HG03442 (cell line): Measurements from ENCODE around the gene AHRR.
"Not testable (repeated sequence)": the region's sequence is repeated elsewhere in the genome, so short reads cannot be mapped to it uniquely, and the experiment has no call there.

Experiments
- ATAC-seq: cut with Tn5 transposase; IDR thresholded peaks from one replicate; pipeline ENCODE4 v1.9.1; 2021; ENCODE audit warnings: mild to moderate bottlenecking, moderate library complexity; ENCODE audit not compliant: unreplicated experiment

Gene AHRR

GRCh38 chr5:321230-321725 lies at the start of gene AHRR:
Gene AHRR (plus strand): TSS chr5:321714. CDS start chr5:343903, 22,189 bp downstream.
- ATAC-seq, result peak; percentile 31

GRCh38 chr5:271828-272167 lies 49.7 kb upstream of the AHRR start:
- ATAC-seq, result peak; percentile 10

DNA sequence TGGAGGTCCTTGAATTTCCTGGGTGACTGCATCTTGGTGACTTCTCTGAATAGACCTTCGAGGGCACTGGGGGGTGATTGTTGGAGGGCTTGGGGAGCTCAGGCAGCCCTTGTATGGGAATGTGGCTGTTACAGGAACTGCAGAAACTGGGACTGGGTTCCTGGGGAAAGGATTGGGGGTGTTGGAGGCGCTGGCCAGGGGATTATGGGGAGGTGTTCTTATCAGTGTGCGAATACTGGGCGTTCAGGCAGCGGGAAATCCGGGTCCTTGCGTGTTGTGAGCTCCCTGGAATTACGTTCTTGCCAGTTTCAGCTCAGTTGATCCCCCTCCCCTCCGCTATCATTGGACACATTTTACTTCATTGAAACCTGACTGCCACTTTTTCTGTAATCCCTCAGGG lies 48.4 kb upstream of the AHRR start:
- ATAC-seq, result not testable (repeated sequence)

DNA sequence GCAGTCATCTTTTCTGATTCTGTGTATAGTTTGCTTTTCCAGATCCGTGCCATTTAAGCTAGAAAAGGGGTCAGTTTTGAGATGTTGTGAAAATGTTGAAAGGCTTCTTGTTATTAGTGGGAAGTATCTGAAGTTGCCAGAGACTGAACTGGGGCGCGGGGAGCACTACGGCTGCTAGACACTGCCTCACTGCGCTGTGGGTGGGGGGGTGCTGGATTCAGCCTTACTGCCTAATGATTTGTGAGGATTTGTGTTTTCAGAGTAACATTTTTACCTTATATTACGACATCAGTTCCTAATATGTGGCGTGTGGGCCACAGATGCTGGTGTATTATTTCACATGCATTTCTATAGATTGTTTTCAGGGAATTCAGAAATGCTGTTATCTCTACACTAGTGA lies 48.0 kb upstream of the AHRR start:
- ATAC-seq, result not testable (repeated sequence)

GRCh38 chr5:274346-274745 lies 47.2 kb upstream of the AHRR start:
- ATAC-seq, result not testable (repeated sequence)

DNA sequence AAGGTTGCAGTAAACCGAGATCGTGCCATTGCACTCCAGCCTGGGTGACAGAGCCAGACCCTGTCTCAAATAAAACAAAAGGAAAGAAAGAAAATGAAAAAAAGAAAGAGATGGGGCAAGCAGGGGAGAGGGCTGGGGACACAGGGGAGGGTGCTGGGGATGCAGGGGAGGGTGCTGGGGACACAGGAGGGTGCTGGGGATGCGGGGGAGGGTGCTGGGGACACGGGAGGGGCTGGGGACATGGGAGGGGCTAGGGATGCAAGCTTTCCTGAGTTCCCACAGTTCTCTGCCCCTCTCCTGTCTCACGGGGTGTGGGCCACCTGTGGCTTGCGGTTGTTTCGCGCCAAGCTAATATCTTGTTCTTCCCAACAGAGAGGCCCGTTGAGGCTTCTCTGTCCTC lies 42.9 kb upstream of the AHRR start:
- no peak for ATAC-seq

- not testable (repeated sequence) for ATAC-seq
These were observed 42.4 kb upstream of the AHRR start for GRCh38 chr5:279051-279665.

- ATAC-seq, result no peak
These were observed 35.4 kb upstream of the AHRR start for GRCh38 chr5:285991-286557.

DNA sequence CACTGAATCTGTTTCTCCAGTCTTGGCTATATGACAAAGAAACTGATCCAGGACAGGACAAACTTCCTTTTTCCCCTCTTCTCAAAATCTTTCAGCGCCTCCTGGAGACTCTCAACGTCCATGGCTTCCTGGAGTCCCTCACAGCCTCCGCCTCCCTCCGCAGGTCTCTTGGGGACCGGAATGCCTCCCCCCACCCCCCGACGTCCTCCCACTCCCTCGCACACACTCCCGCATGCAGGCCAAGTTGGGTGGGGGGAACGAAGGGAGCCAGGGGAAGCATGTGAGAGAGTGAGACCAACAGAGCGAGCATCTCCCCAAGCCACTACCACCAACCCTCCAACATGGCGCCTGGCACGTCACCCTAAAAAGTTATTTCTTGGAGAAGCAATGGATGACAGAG lies 31.3 kb upstream of the AHRR start:
- not testable (repeated sequence) for ATAC-seq

GRCh38 chr5:291345-291744 lies 30.2 kb upstream of the AHRR start:
- not testable (repeated sequence) for ATAC-seq

- ATAC-seq, result not testable (repeated sequence)
These were observed 26.7 kb upstream of the AHRR start for GRCh38 chr5:294788-295187.

DNA sequence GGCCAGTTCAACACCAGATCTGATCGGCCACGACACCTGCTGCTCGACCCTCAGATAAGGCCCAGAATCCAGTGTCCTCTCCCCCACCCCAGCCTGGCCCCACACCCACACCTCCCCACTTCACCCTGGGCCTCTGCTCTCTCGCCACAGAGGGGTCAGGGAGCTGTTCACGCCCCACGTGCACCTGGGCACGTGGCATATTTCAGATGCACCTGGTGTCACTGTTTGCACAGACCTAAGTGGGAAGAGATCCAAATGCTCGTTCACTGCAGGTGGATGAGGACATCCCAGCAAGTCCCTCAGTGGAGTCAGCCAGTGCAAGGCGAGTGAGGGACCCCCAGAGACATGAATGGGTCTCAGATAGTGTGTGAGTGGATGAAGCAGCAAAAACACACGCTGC lies 25.3 kb upstream of the AHRR start:
- ATAC-seq, result not testable (repeated sequence)

DNA sequence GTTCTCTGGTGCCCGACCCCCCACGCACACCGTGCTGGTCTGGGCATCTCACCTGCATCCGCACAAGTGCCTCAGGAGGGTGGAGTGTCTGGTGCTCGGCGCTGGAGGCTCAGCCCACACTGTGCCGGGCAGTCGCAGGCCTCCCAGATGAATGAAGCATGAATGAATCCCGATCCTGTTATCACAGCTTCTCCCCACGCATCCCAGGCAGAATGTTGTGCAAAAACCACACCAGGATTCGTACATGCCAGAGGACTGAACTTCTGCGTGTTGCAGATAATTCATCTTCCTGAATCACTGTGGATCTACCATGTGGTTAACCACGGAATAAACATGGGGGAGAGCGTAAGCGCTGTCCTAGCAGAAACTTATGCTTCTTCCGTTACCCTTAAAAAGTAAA lies 24.6 kb upstream of the AHRR start:
- not testable (repeated sequence) for ATAC-seq

- ATAC-seq, result not testable (repeated sequence)
These were observed 24.1 kb upstream of the AHRR start for GRCh38 chr5:297448-297847.

- not testable (repeated sequence) for ATAC-seq
These were observed 23.4 kb upstream of the AHRR start for GRCh38 chr5:297991-298736.

DNA sequence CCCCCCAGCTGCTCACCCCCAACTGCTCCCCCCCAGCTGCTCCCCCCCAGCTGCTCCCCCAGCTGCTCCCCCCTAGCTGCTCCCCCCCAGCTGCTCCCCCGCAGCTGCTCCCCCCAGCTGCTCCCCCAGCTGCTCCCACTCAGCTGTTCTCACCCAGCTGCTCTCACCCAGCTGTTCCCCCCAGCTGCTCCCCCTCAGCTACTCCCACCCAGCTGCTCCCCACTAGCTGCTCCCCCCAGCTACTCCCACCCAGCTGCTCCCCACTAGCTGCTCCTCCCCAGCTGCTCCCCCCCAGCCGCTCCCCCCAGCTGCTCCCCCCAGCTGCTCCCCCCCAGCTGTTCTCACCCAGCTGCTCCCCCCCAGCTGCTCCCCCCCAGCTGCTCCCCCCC lies 22.8 kb upstream of the AHRR start:
- no peak for ATAC-seq

- not testable (repeated sequence) for ATAC-seq
These were observed 21.6 kb upstream of the AHRR start for GRCh38 chr5:299921-300320.

DNA sequence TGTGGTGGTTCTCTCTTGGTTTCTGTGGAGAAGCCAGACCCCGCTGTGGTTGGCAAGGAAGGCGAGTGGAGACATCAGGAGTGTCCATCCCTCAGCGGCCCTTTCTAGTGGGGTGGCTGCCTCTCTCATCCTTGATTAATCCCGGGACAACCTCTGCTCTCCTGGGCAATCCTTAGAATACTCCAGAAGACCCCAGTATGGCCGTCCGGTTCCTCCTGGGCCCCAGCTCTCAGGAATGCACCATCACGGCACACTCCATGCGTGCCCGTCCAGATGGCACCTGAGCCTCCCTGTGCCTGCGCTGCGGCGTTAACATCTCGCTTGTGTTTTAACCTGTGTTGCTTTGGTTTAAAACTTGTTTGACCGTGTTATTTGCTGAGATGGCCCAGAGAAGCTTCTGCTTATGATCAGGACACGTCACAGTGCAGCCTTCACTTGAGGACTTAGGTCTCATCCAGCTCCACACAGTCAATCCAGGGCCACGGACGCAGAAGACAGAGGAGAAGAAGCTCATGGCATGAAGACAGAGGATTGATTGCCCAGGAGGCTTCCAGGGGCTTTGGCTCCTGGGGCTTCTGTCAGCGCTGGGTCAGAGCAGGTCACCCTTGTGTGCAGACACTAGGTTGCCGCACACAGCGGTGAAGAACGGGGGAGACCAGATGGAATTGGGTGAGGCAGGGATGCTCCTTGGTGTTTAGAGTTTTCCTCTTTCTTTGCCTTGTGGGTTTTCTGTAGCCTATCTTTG lies 20.7 kb upstream of the AHRR start:
- ATAC-seq, result not testable (repeated sequence)

DNA sequence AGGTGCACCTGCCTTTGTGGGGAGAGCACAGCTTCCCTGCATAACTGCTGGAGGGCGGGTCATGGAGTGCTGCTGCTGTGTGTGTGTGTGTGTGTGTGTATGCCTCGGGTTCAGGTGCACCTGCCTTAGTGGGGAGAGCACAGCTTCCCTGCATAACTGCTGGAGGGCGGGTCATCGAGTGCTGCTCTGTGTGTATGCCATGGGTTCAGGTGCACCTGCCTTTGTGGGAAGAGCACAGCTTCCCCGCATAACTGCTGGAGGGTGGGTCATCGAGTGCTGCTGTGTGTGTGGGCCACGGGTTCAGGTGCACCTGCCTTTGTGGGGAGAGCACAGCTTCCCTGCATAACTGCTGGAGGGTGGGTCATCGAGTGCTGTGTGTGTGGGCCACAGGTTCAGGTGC lies 19.1 kb upstream of the AHRR start:
- ATAC-seq, result not testable (repeated sequence)

GRCh38 chr5:302966-303365 lies 18.5 kb upstream of the AHRR start:
- ATAC-seq, result no peak

- ATAC-seq, result not testable (repeated sequence)
These were observed 17.8 kb upstream of the AHRR start for GRCh38 chr5:303741-304140.
